BJ (cell line): ENCODE measurements around the gene CTDSP2. TPM values are rescaled to one million over a fixed set of nuclear protein-coding genes. Genes with fewer than 3 reads are reported as not detected.

Source experiments
- CTCF ChIA-PET: fragments of 350-600 bp; formaldehyde crosslinking; extraction: SDS; loops from one replicate; lab custom pipeline; 2021; ENCODE audit warnings: antibody characterized with exemption, inconsistent platforms; lab: Yijun Ruan, JAX
- POLR2A ChIA-PET: fragments of 300-600 bp; sonication (Branson Sonifier 250); formaldehyde crosslinking; extraction: SDS; loops from one replicate; lab custom pipeline; 2021; ENCODE audit warnings: antibody characterized with exemption; lab: Charles Lee
- DNase-seq: peaks from one replicate; pipeline ENCODE4 v3.0.0-alpha.2; 2011; ENCODE audit warnings: low read depth
- H3K27me3 ChIP-seq: 2 replicates; pipeline ENCODE4 v1.6.0; 2011; ENCODE audit warnings: low read length; ENCODE audit not compliant: control insufficient read depth, insufficient read depth
- H3K36me3 ChIP-seq: 2 replicates; pipeline ENCODE4 v1.5.1; 2011; ENCODE audit warnings: low read length; ENCODE audit not compliant: control insufficient read depth, insufficient read depth
- H3K4me3 ChIP-seq: 2 replicates; pipeline ENCODE4 v1.5.1; 2011; ENCODE audit warnings: low read depth, mild to moderate bottlenecking, control low read depth, low read length
- CTCF ChIP-seq: IDR thresholded peaks from 2 replicates; pipeline ENCODE4 v1.5.1; 2011; ENCODE audit warnings: low read depth, mild to moderate bottlenecking, control low read depth, inconsistent platforms, low read length, moderate library complexity; ENCODE audit not compliant: insufficient read depth
- polyA minus RNA-seq: library from RNA; depleted of rRNA, polyadenylated mRNA; stranded (reverse); fragments of >200 nt; gene quantifications from 2 replicates; pipeline ENCODE4 v1.2.3, GENCODE V29; 2011; rRNA and poly(A)+ RNA removed
- polyA plus RNA-seq: library from polyadenylated mRNA; depleted of rRNA; stranded (reverse); fragments of >200 nt; gene quantifications from 2 replicates; pipeline ENCODE4 v1.2.3, GENCODE V29; 2011; rRNA removed

CTDSP2 gene
- polyA plus RNA-seq, result 229 and 284 TPM in 2 replicates
- polyA minus RNA-seq, result 214 and 257 TPM in 2 replicates

DNA sequence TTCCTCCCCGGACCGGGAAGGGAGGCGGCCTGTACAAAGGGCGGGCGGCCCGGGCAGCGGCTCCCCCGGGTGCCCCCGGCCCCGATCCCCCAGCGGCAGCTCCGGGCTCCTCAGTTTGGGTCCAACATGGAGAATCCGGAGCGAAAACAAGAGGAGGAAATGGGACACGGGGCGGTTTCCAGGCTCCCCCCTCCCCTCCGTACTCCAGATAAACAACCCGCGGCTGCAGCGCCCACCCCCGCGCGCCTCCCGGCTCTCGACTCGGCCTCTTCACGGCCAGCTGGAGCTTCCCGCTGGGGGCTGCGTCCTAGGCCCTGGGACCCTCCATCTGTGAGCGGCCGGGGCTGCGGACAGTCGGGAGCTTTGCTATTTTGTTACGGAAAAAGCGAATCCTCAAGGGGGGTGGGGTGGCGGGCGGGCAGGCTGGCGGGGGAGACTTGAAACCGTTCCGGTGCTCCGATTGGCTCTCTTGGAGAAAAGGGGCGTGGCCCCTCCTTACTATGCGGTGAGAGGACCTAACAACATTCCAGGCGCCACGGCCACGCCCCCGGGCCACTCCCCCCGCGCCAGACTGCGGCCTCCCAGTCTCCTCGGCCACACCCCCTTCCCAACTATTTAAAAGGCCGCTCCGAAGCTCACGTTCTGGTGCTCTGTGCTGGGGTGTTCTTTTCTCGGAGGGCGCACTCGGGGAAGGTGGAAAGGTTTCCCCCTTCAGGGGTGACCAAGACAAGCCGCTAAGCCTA, at the start of gene CTDSP2:
CTDSP2 (minus strand) TSS at position 153 of the 743 bp plus-strand sequence. CDS start 294 bp downstream, outside the sequence.
- TF ChIP-seq CTCF, result 0 out of 2 replicates have a peak, but pooled peaks have one; percentile 5
- CTCF ChIA-PET, result interaction anchor here (0.8 to 3.0 kb wide), 9 partner anchors 10 to 56 kb away, joined by 3 to 9 read pairs (median 6); no protein-coding TSS in a partner anchor
- DNase-seq, result peak; percentile 71
- Histone ChIP-seq H3K27me3 (no peaks in the 10 kb centered on the region), H3K4me3 (peak within 1 kb of the TSS; percentile 100), H3K36me3 (0 out of 2 replicates have a peak, but pooled peaks cover 1% of the 10 kb centered on the region)
- POLR2A ChIA-PET, result interaction anchor here (0.6 to 1.8 kb wide), 6 partner anchors 14 to 81 kb away, joined by 3 to 14 read pairs (median 8); no protein-coding TSS in a partner anchor

- peak overlapping the region; percentile 37 for H3K4me3 ChIP-seq
- DNase-seq, result no peak
- 0 out of 2 replicates have a peak, but pooled peaks have one; percentile 5 for TF ChIP-seq CTCF
- H3K27me3 ChIP-seq, result no peaks in the 10 kb centered on the region
- POLR2A ChIA-PET, result interaction anchor here (0.6 to 2.0 kb wide), 3 partner anchors 50 to 123 kb away, joined by 4 to 13 read pairs (median 5); partner anchors contain the start of gene CTDSP2
- CTCF ChIA-PET, result interaction anchor here (0.7 to 5.0 kb wide), 19 partner anchors 9 to 140 kb away, joined by 3 to 35 read pairs (median 7); partner anchors contain the start of genes AVIL and CTDSP2
- H3K36me3 ChIP-seq, result no peaks in the 10 kb centered on the region
These were observed 49.5 kb upstream of the CTDSP2 start for GRCh38 chr12:57896115-57896433.

DNA sequence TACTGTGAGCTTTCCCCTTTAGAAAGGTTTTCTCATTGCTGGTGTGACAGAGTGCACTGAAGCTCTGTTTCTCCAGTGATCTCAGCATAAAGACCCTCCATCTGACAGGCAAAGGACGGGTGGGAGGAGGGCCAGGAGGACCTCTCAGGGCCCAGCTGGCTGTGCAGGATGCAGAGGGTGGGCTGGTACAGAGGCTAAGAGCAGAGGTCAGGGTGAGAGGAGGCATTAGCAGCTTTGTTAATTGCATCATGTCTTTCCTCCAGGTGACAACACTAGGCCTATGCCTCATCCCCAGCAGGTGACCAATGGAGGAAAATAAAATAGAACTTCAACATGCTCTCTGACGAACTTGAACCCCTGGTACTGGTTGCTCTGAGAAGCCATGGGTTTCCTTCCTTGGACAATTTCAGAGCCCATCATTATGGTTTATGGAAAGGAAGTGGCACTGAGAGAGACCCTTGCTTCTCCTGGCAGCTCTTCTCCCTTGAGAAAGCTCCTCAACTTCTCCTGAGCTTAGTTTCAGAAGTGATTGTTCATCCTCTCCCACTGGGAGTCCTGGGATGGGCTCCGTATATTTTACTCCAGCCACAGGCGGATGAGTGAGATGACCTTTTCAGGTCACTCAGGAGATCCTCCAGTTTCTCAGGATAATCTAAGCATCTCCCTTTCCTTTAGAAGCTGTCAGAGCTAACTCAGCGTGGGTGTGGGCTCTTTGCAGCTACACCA, 49.0 kb upstream of the CTDSP2 start:
- POLR2A ChIA-PET, result interaction anchor here (0.6 to 2.0 kb wide), 4 partner anchors 31 to 63 kb away, joined by 3 to 13 read pairs (median 4); partner anchors contain the start of gene CTDSP2
- no peaks in the 10 kb centered on the region for H3K36me3 ChIP-seq
- CTCF ChIA-PET, result interaction anchor here (0.5 to 5.0 kb wide), 17 partner anchors 8 to 1797 kb away, joined by 3 to 35 read pairs (median 7); partner anchors contain the start of genes AVIL and CTDSP2
- no peak for DNase-seq
- H3K4me3 ChIP-seq, result no peak overlapping the region
- no peaks in the 10 kb centered on the region for H3K27me3 ChIP-seq
- TF ChIP-seq CTCF, result no peak

- no peaks in the 10 kb centered on the region for H3K36me3 ChIP-seq
- TF ChIP-seq CTCF, result no peak
- H3K27me3 ChIP-seq, result no peaks in the 10 kb centered on the region
- no peak overlapping the region for H3K4me3 ChIP-seq
- ChIA-PET CTCF (interaction anchor here (0.5 to 5.0 kb wide), 19 partner anchors 9 to 1771 kb away, joined by 3 to 35 read pairs (median 6); partner anchors contain the start of genes AVIL, CTDSP2 and TSFM), POLR2A (interaction anchor here (1.0 to 1.1 kb wide), 3 partner anchors 49 to 62 kb away, joined by 3 to 4 read pairs (median 3); no protein-coding TSS in a partner anchor)
- DNase-seq, result no peak
These were observed 48.1 kb upstream of the CTDSP2 start for GRCh38 chr12:57894399-57895292.
